GM23338 (cell line): Measurements from ENCODE around the gene WNT8A. TPM values are rescaled to one million over a fixed set of nuclear protein-coding genes. Genes with fewer than 3 reads are reported as not detected.

ENCODE experiments used
- ATAC-seq: fragments of 200-7000 bp; cut with Tn5 transposase; 3 replicates; pipeline ENCODE4 v1.9.1; 2020
- DNase-seq: peaks from one replicate; pipeline ENCODE4 v3.0.0-alpha.2; 2015; ENCODE audit warnings: low spot score
- H2AFZ ChIP-seq: fragments of 200-600 bp; sonication (generic); 2 replicates; pipeline ENCODE4 v1.8.0; 2016; ENCODE audit warnings: antibody characterized with exemption, mild to moderate bottlenecking, moderate library complexity
- H3F3A ChIP-seq: fragments of 200-600 bp; sonication (generic); replicated peaks from 2 replicates; pipeline ENCODE4 v1.8.0; 2017; ENCODE audit warnings: antibody characterized with exemption, mixed run types, low read depth
- H3K27ac ChIP-seq: fragments of 200-600 bp; sonication (generic); 2 replicates; pipeline ENCODE4 v1.6.1; 2016; ENCODE audit warnings: low read depth
- H3K27me3 ChIP-seq: fragments of 200-600 bp; sonication (generic); 2 replicates; pipeline ENCODE4 v1.8.0; 2016; ENCODE audit warnings: mild to moderate bottlenecking, mixed run types, moderate library complexity; ENCODE audit not compliant: insufficient read depth
- H3K36me3 ChIP-seq: fragments of 200-600 bp; sonication (generic); 2 replicates; pipeline ENCODE4 v1.8.0; 2016; ENCODE audit warnings: mild to moderate bottlenecking; ENCODE audit not compliant: insufficient read depth
- H3K4me1 ChIP-seq: fragments of 200-600 bp; sonication (generic); 2 replicates; pipeline ENCODE4 v1.8.0; 2016; ENCODE audit warnings: mild to moderate bottlenecking, moderate library complexity; ENCODE audit not compliant: insufficient read depth
- H3K4me2 ChIP-seq: fragments of 200-600 bp; sonication (generic); 2 replicates; pipeline ENCODE4 v1.7.1; 2017; ENCODE audit warnings: mixed run types
- H3K4me3 ChIP-seq: fragments of 200-600 bp; sonication (generic); 2 replicates; pipeline ENCODE4 v1.6.1; 2016; ENCODE audit warnings: mixed run types
- H3K79me2 ChIP-seq: fragments of 200-600 bp; sonication (generic); replicated peaks from 2 replicates; pipeline ENCODE4 v1.8.0; 2017; ENCODE audit warnings: mild to moderate bottlenecking; ENCODE audit not compliant: insufficient read depth
- H3K9me2 ChIP-seq: fragments of 200-600 bp; sonication (generic); 2 replicates; pipeline ENCODE4 v1.8.0; 2017; ENCODE audit not compliant: insufficient read depth
- H4K20me1 ChIP-seq: fragments of 200-600 bp; sonication (generic); replicated peaks from 2 replicates; pipeline ENCODE4 v1.8.0; 2017; ENCODE audit warnings: mild to moderate bottlenecking; ENCODE audit not compliant: insufficient read depth
- H3K27ac Mint-ChIP-seq: 2 replicates; pipeline ENCODE4 v1.8.0; 2020; ENCODE audit warnings: inconsistent platforms, mild to moderate bottlenecking, moderate library complexity, mixed read lengths
- H3K27me3 Mint-ChIP-seq: 3 replicates; pipeline ENCODE4 v1.8.0; 2022; ENCODE audit warnings: low read depth, mild to moderate bottlenecking, moderate library complexity, mixed read lengths, inconsistent platforms; ENCODE audit not compliant: insufficient read depth, poor library complexity
- H3K36me3 Mint-ChIP-seq: 3 replicates; pipeline ENCODE4 v1.8.0; 2021; ENCODE audit warnings: low read depth, mild to moderate bottlenecking, inconsistent platforms, moderate library complexity, mixed read lengths
- H3K4me1 Mint-ChIP-seq: 3 replicates; pipeline ENCODE4 v1.8.0; 2020; ENCODE audit warnings: mild to moderate bottlenecking, inconsistent platforms, mixed read lengths
- H3K4me3 Mint-ChIP-seq: 3 replicates; pipeline ENCODE4 v1.8.0; 2021; ENCODE audit warnings: moderate library complexity, mild to moderate bottlenecking, inconsistent platforms, mixed read lengths
- H3K9me3 Mint-ChIP-seq: 3 replicates; pipeline ENCODE4 v1.8.0; 2020; ENCODE audit warnings: moderate library complexity, mild to moderate bottlenecking, inconsistent platforms, mixed read lengths
- EZH2phosphoT487 ChIP-seq: fragments of 200-600 bp; sonication (generic); IDR thresholded peaks from one replicate; pipeline ENCODE4 v1.8.1; 2018; ENCODE audit warnings: antibody characterized with exemption; ENCODE audit not compliant: unreplicated experiment
- JUNB ChIP-seq: IDR thresholded peaks from one replicate; pipeline ENCODE4 v1.6.1; 2016; ENCODE audit warnings: antibody characterized with exemption; ENCODE audit not compliant: unreplicated experiment
- NANOG ChIP-seq: IDR thresholded peaks from 2 replicates; pipeline ENCODE4 v1.6.1; 2016; ENCODE audit warnings: antibody characterized with exemption, borderline replicate concordance
- polyA plus RNA-seq: library from polyadenylated mRNA; unstranded; fragments of >200 nt; fragmentation: Nextera tagmentation; extraction: Ambion mirVana; gene quantifications from 2 replicates; pipeline ENCODE4 v1.2.1, GENCODE V29; 2016
- total RNA-seq: library from RNA; depleted of rRNA; stranded (reverse); fragments of >200 nt; shearing (Covaris generic); gene quantifications from 2 replicates; pipeline ENCODE4 v1.2.3, GENCODE V29; 2014
- TF ChIP-seq, protein P1 (sequence below), 2 experiments: fragments of 200-600 bp in 1 of 2; sonication (generic) in 1 of 2; conservative IDR thresholded peaks; 2 replicates each; pipeline versions ENCODE4 v1.5.1 to v1.6.1; 2016 to 2017; ENCODE audit warnings: antibody characterized with exemption in 2 of 2, low read depth in 2 of 2, mild to moderate bottlenecking in 2 of 2, moderate library complexity in 1 of 2
- TF ChIP-seq, protein P2 (sequence below): IDR thresholded peaks from 2 replicates; pipeline ENCODE4 v1.6.1; 2016; ENCODE audit warnings: antibody characterized with exemption
- TF ChIP-seq, protein P3 (sequence below): fragments of 250-450 bp; sonication (Bioruptor Pico); IDR thresholded peaks from 2 replicates; pipeline ENCODE4 v1.5.0; 2020; ENCODE audit warnings: mild to moderate bottlenecking, moderate library complexity

The WNT8A gene
- total and polyA plus RNA-seq, 2 experiments from 2014 or later = not detected

DNA sequence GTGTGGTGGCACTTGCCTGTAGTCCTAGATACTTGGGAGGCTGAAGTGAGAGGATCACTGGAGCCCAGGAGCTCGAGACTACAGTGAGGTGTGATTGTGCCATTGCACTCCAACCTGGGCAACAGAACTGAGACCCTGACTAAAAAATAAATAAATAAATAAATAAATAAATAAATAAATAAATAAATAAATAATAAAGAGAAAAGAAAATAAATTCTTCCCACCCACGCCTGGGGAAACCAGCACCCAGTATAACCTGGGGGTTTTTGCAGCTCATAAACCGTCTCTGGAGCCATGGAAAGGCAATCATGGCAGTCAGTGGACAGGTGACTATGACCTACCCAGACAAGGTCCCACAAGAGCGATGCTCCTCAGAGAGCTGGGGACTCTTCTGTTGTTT, 7.9 kb downstream of the WNT8A start (continued):
- TF ChIP-seq, protein P1, sequence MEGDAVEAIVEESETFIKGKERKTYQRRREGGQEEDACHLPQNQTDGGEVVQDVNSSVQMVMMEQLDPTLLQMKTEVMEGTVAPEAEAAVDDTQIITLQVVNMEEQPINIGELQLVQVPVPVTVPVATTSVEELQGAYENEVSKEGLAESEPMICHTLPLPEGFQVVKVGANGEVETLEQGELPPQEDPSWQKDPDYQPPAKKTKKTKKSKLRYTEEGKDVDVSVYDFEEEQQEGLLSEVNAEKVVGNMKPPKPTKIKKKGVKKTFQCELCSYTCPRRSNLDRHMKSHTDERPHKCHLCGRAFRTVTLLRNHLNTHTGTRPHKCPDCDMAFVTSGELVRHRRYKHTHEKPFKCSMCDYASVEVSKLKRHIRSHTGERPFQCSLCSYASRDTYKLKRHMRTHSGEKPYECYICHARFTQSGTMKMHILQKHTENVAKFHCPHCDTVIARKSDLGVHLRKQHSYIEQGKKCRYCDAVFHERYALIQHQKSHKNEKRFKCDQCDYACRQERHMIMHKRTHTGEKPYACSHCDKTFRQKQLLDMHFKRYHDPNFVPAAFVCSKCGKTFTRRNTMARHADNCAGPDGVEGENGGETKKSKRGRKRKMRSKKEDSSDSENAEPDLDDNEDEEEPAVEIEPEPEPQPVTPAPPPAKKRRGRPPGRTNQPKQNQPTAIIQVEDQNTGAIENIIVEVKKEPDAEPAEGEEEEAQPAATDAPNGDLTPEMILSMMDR (conservative IDR thresholded peaks at IDR 0.05; ENCODE audit: low read depth in 2 of 2) = no peak
- TF ChIP-seq, protein P2, sequence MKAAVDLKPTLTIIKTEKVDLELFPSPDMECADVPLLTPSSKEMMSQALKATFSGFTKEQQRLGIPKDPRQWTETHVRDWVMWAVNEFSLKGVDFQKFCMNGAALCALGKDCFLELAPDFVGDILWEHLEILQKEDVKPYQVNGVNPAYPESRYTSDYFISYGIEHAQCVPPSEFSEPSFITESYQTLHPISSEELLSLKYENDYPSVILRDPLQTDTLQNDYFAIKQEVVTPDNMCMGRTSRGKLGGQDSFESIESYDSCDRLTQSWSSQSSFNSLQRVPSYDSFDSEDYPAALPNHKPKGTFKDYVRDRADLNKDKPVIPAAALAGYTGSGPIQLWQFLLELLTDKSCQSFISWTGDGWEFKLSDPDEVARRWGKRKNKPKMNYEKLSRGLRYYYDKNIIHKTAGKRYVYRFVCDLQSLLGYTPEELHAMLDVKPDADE = no peak
- TF ChIP-seq, protein P3, sequence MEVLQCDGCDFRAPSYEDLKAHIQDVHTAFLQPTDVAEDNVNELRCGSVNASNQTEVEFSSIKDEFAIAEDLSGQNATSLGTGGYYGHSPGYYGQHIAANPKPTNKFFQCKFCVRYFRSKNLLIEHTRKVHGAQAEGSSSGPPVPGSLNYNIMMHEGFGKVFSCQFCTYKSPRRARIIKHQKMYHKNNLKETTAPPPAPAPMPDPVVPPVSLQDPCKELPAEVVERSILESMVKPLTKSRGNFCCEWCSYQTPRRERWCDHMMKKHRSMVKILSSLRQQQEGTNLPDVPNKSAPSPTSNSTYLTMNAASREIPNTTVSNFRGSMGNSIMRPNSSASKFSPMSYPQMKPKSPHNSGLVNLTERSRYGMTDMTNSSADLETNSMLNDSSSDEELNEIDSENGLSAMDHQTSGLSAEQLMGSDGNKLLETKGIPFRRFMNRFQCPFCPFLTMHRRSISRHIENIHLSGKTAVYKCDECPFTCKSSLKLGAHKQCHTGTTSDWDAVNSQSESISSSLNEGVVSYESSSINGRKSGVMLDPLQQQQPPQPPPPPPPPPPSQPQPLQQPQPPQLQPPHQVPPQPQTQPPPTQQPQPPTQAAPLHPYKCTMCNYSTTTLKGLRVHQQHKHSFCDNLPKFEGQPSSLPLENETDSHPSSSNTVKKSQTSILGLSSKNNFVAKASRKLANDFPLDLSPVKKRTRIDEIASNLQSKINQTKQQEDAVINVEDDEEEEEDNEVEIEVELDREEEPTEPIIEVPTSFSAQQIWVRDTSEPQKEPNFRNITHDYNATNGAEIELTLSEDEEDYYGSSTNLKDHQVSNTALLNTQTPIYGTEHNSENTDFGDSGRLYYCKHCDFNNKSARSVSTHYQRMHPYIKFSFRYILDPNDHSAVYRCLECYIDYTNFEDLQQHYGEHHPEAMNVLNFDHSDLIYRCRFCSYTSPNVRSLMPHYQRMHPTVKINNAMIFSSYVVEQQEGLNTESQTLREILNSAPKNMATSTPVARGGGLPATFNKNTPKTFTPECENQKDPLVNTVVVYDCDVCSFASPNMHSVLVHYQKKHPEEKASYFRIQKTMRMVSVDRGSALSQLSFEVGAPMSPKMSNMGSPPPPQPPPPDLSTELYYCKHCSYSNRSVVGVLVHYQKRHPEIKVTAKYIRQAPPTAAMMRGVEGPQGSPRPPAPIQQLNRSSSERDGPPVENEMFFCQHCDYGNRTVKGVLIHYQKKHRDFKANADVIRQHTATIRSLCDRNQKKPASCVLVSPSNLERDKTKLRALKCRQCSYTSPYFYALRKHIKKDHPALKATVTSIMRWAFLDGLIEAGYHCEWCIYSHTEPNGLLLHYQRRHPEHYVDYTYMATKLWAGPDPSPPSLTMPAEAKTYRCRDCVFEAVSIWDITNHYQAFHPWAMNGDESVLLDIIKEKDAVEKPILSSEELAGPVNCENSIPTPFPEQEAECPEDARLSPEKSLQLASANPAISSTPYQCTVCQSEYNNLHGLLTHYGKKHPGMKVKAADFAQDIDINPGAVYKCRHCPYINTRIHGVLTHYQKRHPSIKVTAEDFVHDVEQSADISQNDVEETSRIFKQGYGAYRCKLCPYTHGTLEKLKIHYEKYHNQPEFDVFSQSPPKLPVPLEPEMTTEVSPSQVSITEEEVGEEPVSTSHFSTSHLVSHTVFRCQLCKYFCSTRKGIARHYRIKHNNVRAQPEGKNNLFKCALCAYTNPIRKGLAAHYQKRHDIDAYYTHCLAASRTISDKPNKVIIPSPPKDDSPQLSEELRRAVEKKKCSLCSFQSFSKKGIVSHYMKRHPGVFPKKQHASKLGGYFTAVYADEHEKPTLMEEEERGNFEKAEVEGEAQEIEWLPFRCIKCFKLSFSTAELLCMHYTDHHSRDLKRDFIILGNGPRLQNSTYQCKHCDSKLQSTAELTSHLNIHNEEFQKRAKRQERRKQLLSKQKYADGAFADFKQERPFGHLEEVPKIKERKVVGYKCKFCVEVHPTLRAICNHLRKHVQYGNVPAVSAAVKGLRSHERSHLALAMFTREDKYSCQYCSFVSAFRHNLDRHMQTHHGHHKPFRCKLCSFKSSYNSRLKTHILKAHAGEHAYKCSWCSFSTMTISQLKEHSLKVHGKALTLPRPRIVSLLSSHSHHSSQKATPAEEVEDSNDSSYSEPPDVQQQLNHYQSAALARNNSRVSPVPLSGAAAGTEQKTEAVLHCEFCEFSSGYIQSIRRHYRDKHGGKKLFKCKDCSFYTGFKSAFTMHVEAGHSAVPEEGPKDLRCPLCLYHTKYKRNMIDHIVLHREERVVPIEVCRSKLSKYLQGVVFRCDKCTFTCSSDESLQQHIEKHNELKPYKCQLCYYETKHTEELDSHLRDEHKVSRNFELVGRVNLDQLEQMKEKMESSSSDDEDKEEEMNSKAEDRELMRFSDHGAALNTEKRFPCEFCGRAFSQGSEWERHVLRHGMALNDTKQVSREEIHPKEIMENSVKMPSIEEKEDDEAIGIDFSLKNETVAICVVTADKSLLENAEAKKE (CRISPR knock-in tag) = no peak
- TF ChIP-seq JUNB = no peak

DNA sequence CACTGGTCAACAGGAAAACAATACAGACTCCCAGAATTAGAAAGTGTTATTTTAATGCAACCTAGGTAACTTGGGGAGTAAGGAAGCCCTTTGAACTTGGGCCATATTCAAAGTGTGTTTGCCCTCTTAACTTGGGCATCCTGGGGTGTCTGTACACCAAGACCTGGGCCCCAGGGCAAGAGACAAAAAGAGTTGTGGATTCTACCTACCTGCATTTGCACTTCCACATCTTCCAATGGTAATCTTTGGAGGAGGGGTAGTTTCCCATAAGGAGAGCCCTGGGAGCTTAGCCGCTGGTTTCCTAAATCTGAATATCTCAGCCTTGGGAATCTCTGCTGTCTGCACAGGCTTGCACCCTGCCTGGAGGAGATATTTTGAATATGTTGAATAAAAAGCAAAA, 8.5 kb downstream of the WNT8A start:
- Mint-ChIP-seq H3K4me3 (peak overlapping the region; percentile 29; the same call in 2 of the 3 replicates), H3K36me3 (no peaks in the 10 kb centered on the region), H3K9me3 (no peaks in the 10 kb centered on the region), H3K27ac (no peak overlapping the region), H3K4me1 (peaks cover 58% of the 10 kb centered on the region), H3K27me3 (peaks cover 91% of the 10 kb centered on the region)
- Histone ChIP-seq H4K20me1 (peaks cover 6% of the 10 kb centered on the region), H3K27ac (no peak overlapping the region), H3K4me2 (peak overlapping the region; percentile 67), H3K27me3 (peaks cover 94% of the 10 kb centered on the region), H3K79me2 (no peaks in the 10 kb centered on the region), H3K36me3 (no peaks in the 10 kb centered on the region), H3K9me2 (no peaks in the 10 kb centered on the region), H3F3A (peaks cover 13% of the 10 kb centered on the region), H2AFZ (no peak overlapping the region), H3K4me3 (no peak overlapping the region), H3K4me1 (peaks cover 48% of the 10 kb centered on the region)
- ATAC-seq (peak; percentile 9; the same call in 2 of the 3 replicates), DNase-seq (peak; percentile 51)
- TF ChIP-seq, protein P3 (CRISPR knock-in tag) = no peak
- TF ChIP-seq NANOG (peak; percentile 49; the same call in 1 of the 2 replicates), EZH2phosphoT487 (no peak)
